ENCODE measurements around the gene CEBPE.

DNA sequence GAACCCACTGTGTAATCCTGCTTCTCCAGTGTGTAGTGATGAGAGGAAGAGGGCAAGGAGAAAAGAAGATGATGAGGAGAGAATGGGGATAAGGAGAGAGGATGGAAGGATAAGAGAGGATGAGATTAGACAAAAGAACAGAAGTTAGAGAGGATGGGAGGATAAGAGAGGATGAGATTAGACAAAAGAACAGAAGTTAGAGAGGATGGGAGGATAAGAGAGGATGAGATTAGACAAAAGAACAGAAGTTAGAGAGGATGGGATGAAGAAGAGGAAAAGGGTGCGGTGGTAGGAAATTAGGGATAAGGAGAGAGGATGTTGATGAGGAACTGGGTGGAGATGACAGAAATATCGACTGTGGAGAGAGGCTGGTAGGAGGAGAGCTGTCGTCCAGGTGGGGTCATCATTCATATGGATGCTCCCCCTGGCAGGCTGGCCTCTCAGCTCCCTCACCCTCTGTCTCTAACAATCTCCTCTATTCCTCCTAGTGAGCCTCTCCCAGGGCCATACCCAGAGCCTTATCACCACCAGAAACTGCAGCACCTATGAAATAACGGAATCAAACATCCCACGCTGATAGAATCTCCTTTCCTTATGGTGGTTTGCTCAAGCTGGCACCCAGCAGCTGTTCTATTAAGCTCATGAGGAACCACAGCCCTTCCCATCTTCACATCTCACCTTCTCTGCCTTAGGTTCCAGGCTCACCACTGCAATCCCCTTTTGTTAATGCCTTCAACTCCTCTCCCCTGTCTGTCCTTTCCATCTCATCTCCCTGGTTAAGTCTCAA is 8.3 kb downstream of the CEBPE start:
- TF ChIP-seq EZH2phosphoT487 (IDR thresholded peaks at IDR 0.05; ENCODE audit: insufficient read depth, low read depth) = no peak
- TF ChIP-seq EZH2 (IDR thresholded peaks at IDR 0.05; ENCODE audit: insufficient read depth, poor library complexity, severe bottlenecking) = no peak

All from GM23248 (cell line).